Right lobe of liver (tissue), 4 donors: ENCODE results near the gene SPINT1.

Source experiments
- CTCF ChIP-seq, 4 donors: fragments of 200-600 bp in 3 of 4; fragments of 450-650 bp in 1 of 4; IDR thresholded peaks; one replicate each; pipeline versions ENCODE4 v1.5.1 to v1.8.0; 2016 to 2022; ENCODE audit warnings: antibody characterized with exemption in 4 of 4, mild to moderate bottlenecking in 2 of 4
- POLR2A ChIP-seq: fragments of 450-650 bp; IDR thresholded peaks from one replicate; pipeline ENCODE4 v1.6.1; 2017; ENCODE audit warnings: antibody characterized with exemption, mild to moderate bottlenecking
- donor health status: DM: no; HTN: no; CAD: no.
- donor health status: DM: no; HTN: no; CAD: no.
- donor health status: DM: no; HTN: yes; CAD: no.

- TF ChIP-seq CTCF (IDR thresholded peaks at IDR 0.05) (no peak), POLR2A (no peak)
Measured at GRCh38 chr15:40832903-40833302, 10.9 kb upstream of the SPINT1 start.
